C4-2B (cell line): ENCODE results near the gene HIVEP2.

ENCODE experiments used
- H3K27ac ChIP-seq: fragments of 450-650 bp; 2 replicates; pipeline ENCODE4 v1.5.1; 2017
- ZFX ChIP-seq: fragments of 450-650 bp; IDR thresholded peaks from 2 replicates; pipeline ENCODE4 v1.6.1; 2017
- TF ChIP-seq, protein P1 (sequence below): fragments of 450-650 bp; conservative IDR thresholded peaks from 2 replicates; pipeline ENCODE4 v1.5.1; 2017; ENCODE audit warnings: mild to moderate bottlenecking

HIVEP2 gene

DNA sequence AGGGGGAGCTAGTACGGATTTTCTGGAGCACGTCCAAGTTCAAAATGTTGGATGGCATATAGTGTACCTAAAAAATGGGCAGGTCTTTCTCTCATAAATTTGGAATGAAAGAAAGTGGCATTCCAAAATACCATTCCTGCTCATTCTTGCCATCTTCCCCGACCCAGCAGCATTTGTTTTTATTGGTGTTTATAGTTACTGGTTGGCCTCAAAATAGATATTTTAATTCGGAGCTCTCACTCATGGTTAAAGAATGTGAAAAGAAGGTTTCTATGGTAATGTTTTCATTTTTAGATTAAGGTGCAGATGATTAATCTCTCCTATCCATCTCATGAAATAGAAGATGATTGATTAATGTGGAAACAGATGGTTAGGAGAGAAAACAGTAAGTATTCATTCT lies 204.5 kb downstream of the HIVEP2 start:
- TF ChIP-seq, protein P1, sequence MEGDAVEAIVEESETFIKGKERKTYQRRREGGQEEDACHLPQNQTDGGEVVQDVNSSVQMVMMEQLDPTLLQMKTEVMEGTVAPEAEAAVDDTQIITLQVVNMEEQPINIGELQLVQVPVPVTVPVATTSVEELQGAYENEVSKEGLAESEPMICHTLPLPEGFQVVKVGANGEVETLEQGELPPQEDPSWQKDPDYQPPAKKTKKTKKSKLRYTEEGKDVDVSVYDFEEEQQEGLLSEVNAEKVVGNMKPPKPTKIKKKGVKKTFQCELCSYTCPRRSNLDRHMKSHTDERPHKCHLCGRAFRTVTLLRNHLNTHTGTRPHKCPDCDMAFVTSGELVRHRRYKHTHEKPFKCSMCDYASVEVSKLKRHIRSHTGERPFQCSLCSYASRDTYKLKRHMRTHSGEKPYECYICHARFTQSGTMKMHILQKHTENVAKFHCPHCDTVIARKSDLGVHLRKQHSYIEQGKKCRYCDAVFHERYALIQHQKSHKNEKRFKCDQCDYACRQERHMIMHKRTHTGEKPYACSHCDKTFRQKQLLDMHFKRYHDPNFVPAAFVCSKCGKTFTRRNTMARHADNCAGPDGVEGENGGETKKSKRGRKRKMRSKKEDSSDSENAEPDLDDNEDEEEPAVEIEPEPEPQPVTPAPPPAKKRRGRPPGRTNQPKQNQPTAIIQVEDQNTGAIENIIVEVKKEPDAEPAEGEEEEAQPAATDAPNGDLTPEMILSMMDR: no peak
- no peak for TF ChIP-seq ZFX

DNA sequence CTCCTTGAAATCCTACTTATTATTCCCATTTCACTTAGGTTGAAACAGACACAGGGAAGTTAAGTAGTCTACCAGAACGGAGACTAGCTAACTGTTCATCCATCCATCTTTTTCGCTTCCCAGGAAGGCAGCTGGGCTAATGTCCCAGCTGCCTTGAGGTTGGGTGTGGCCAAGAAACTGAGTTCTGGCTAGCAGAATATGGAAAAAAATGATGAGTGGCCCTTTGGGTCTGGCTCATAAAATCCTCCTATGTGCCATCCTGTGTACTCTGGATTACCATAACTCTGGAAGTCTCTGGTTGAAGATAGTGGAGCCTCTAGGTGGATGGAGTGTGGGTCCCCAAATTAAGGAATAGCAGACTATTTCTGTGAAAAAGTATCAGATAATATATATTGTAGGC lies 206.2 kb downstream of the HIVEP2 start:
- no peak for TF ChIP-seq ZFX
- TF ChIP-seq, protein P1: no peak

More for the DNA sequence above, 204.5 kb downstream of the HIVEP2 start:
- H3K27ac ChIP-seq: no peak overlapping the region

DNA sequence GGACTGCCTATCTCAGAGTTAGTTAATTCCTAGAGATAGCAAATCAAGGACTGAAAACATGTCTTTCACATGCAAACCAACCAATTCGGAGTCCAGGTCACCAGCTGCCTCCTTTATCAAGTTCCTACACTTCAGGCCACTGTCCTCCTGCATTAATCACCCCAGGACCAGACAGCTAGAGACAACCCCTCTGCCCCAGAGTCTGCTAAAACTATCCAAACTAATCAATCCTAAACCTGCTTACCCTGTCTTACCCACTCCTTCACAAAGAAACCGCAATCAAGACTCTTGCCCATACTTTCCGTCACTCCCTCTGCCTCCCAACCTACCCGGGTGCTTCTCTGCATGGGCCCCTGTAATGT lies 207.0 kb downstream of the HIVEP2 start:
- TF ChIP-seq ZFX: no peak
- TF ChIP-seq, protein P1: no peak
- no peak overlapping the region for H3K27ac ChIP-seq

More for the DNA sequence above, 206.2 kb downstream of the HIVEP2 start:
- H3K27ac ChIP-seq: no peak overlapping the region

DNA sequence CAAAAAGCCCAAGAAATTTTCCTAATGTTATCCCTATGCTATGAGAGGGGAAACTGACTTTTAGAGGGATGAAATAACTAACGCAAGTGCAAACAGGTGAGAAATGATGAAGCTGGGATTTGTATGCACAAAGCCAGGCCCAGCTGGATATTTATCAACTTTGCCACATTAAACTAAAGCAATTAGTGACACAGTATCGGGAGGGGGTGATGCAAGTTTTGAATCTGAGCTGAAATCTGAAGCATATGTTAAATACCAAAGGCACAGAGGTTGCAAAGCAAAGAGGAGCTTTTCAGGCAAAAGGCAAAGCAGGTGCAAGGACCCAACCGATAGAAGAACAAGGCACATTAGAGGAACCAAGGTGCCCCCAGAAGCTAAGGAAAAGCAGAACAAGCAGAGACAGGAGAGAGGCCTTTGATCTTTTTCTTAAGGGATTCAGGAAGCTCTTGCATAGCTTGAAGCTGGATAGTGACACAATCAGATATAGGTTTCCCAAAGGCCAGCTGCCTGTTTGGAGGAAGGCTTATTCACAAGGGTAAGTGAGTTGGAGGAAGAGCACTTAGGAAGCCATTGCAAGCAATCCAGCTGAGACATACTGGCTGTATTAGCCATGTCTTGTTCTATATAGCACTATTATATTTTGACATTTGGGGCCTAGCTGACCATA lies 207.5 kb downstream of the HIVEP2 start:
- TF ChIP-seq, protein P1: no peak
- no peak for TF ChIP-seq ZFX
- no peak overlapping the region for H3K27ac ChIP-seq

DNA sequence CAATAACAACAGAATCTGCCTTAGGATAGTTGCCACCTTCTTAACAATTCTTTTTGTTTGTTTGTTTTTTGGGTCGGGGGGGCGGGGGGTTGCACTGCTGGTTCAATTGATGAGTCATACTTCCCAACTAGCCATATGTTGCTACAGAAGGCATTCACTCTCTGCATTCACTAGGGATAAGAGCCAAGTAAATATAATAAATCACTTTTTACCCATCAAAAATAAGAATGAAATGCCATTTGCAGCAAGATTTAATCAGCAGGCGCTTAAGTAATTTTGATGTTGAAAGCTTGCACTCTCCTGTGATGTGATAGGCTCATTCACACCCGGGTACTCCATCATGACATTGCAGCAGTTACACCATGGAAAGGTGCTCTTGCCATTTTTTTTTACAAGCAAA lies 209.8 kb downstream of the HIVEP2 start:
- H3K27ac ChIP-seq: no peak overlapping the region
- TF ChIP-seq ZFX: no peak
- TF ChIP-seq, protein P1: no peak

DNA sequence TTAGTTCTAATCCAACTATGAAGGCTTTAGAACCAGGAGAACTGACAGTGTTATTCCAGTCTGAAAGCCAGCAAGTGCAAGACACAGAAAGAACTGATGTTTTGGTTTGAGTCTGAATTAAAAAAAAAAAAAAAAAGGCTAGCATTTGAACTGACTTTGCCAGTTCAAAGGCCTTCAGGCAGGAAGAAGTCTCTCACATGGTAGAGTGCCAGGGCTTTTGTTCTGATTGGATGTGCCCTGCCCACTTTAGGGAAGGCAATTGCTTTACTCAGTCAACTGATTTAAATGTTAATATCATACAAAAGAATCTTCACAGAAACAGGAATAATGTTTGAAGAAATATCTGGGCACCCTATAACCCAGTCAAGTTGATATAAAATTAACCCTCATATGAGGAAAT lies 212.2 kb downstream of the HIVEP2 start:
- H3K27ac ChIP-seq: no peak overlapping the region
- TF ChIP-seq, protein P1: no peak
- no peak for TF ChIP-seq ZFX

DNA sequence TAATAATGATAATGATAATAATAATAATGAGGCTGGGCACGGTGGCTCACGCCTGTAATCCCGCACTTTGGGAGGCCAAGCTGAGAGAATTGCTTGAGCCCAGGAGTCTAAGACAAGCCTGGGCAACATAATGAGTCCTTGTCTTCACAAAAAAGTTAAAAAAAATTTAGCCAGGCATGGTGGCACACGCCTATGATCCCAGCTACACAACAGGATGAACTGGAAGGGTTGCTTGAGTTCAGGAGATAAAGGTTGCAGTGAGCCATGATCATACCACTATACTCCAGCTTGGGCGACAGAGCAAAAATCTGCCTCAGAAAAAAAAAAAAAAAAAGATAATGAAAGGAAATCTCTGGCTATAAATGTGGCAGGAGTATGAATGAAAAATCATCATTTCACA lies 213.4 kb downstream of the HIVEP2 start:
- H3K27ac ChIP-seq: no peak overlapping the region
- TF ChIP-seq ZFX: no peak
- TF ChIP-seq, protein P1: no peak
